GM23248 (cell line): ENCODE data around the gene C4orf51. TPM values are rescaled to one million over a fixed set of nuclear protein-coding genes. Genes with fewer than 3 reads are reported as not detected.

Experiments used
- DNase-seq: peaks from one replicate; pipeline ENCODE4 v3.0.0-alpha.2; 2015
- H2AFZ ChIP-seq: fragments of 200-600 bp; sonication (generic); 2 replicates; pipeline ENCODE4 v1.6.1; 2016; ENCODE audit warnings: antibody characterized with exemption
- H3F3A ChIP-seq: fragments of 200-600 bp; sonication (generic); 2 replicates; pipeline ENCODE4 v1.6.1; 2016; ENCODE audit warnings: mild to moderate bottlenecking, antibody characterized with exemption, mixed run types; ENCODE audit not compliant: insufficient read depth
- H3K27ac ChIP-seq: fragments of 200-600 bp; sonication (generic); 2 replicates; pipeline ENCODE4 v1.5.1; 2016; ENCODE audit warnings: mild to moderate bottlenecking
- H3K27me3 ChIP-seq: fragments of 200-600 bp; sonication (generic); replicated peaks from 2 replicates; pipeline ENCODE4 v1.6.1; 2016; ENCODE audit warnings: mild to moderate bottlenecking; ENCODE audit not compliant: insufficient read depth
- H3K36me3 ChIP-seq: fragments of 200-600 bp; sonication (generic); 2 replicates; pipeline ENCODE4 v1.6.1; 2016; ENCODE audit warnings: low read depth, mild to moderate bottlenecking
- H3K4me1 ChIP-seq: fragments of 200-600 bp; sonication (generic); 2 replicates; pipeline ENCODE4 v1.6.1; 2016; ENCODE audit warnings: mild to moderate bottlenecking; ENCODE audit not compliant: insufficient read depth
- H3K4me2 ChIP-seq: fragments of 200-600 bp; sonication (generic); one replicate; pipeline ENCODE4 v1.6.1; 2016; ENCODE audit warnings: mild to moderate bottlenecking; ENCODE audit not compliant: unreplicated experiment
- H3K4me3 ChIP-seq: fragments of 200-600 bp; sonication (generic); 2 replicates; pipeline ENCODE4 v1.5.1; 2016; ENCODE audit warnings: mild to moderate bottlenecking
- H3K79me2 ChIP-seq: fragments of 200-600 bp; sonication (generic); 2 replicates; pipeline ENCODE4 v1.6.1; 2016; ENCODE audit warnings: mild to moderate bottlenecking; ENCODE audit not compliant: insufficient read depth
- H3K9ac ChIP-seq: fragments of 200-600 bp; sonication (generic); 2 replicates; pipeline ENCODE4 v1.6.1; 2016; ENCODE audit warnings: mild to moderate bottlenecking
- H3K9me2 ChIP-seq: fragments of 200-600 bp; sonication (generic); 2 replicates; pipeline ENCODE4 v1.6.1; 2016; ENCODE audit warnings: mixed run types, mild to moderate bottlenecking, moderate library complexity; ENCODE audit not compliant: insufficient read depth
- H3K9me3 ChIP-seq: fragments of 200-600 bp; sonication (generic); one replicate; pipeline ENCODE4 v1.6.1; 2017; ENCODE audit warnings: low read depth
- H4K20me1 ChIP-seq: fragments of 200-600 bp; sonication (generic); 2 replicates; pipeline ENCODE4 v1.6.0; 2016; ENCODE audit not compliant: insufficient read depth
- EZH2 ChIP-seq: fragments of 200-600 bp; sonication (generic); IDR thresholded peaks from 2 replicates; pipeline ENCODE4 v1.6.1; 2018; ENCODE audit warnings: antibody characterized with exemption, mild to moderate bottlenecking; ENCODE audit not compliant: insufficient read depth, poor library complexity, severe bottlenecking
- EZH2phosphoT487 ChIP-seq: fragments of 200-600 bp; sonication (generic); IDR thresholded peaks from 2 replicates; pipeline ENCODE4 v1.6.1; 2018; ENCODE audit warnings: antibody characterized with exemption, moderate library complexity, mild to moderate bottlenecking, low read depth; ENCODE audit not compliant: insufficient read depth
- WGBS, 2 experiments: methylation state at CpG; one replicate each; pipeline ENCODE4 v1.1.6; 2015 to 2017; ENCODE audit warnings: low lambda C conversion rate in 2 of 2, low coverage in 1 of 2; ENCODE audit errors: missing lambda C conversion rate in 2 of 2; 5-methylcytosine and 5-hydroxymethylcytosine counted together
- in situ Hi-C: fragments of 300-500 bp; cut with MboI; formaldehyde crosslinking; loops from 2 replicates; pipeline ENCODE4 v1.15.0; 2020
- polyA plus RNA-seq: library from polyadenylated mRNA; unstranded; fragments of >200 nt; fragmentation: Nextera tagmentation; extraction: Ambion mirVana; gene quantifications from 2 replicates; pipeline ENCODE4 v1.2.1, GENCODE V29; 2016
- total RNA-seq: library from RNA; depleted of rRNA; stranded (reverse); fragments of >200 nt; shearing (Covaris generic); gene quantifications from 2 replicates; pipeline ENCODE4 v1.2.3, GENCODE V29; 2014

Gene C4orf51
- total and polyA plus RNA-seq, 2 experiments from 2014 or later: not detected

- TF ChIP-seq EZH2phosphoT487 (no peak), EZH2 (no peak)
- peaks cover 15% of the 10 kb centered on the region; the same call in 1 of the 2 replicates for H3K36me3 ChIP-seq
- no peaks in the 10 kb centered on the region for H3K27me3 ChIP-seq
- no peak overlapping the region for H3K4me2 ChIP-seq
- H4K20me1 ChIP-seq: no peaks in the 10 kb centered on the region
- 100% methylated on average over 1 of the region's 1 CpG for WGBS, 2 experiments
- no peaks in the 10 kb centered on the region for H3K9me3 ChIP-seq
- DNase-seq: no peak
- no peaks in the 10 kb centered on the region for H3F3A ChIP-seq
- H3K9me2 ChIP-seq: no peaks in the 10 kb centered on the region
- H2AFZ ChIP-seq: no peak overlapping the region
- no peak overlapping the region for H3K9ac ChIP-seq
- H3K79me2 ChIP-seq: no peaks in the 10 kb centered on the region
- H3K4me3 ChIP-seq: no peak overlapping the region
- H3K27ac ChIP-seq: no peak overlapping the region
- in situ Hi-C loops: no loop called here
- H3K4me1 ChIP-seq: 0 out of 2 replicates have a peak, but pooled peaks cover 4% of the 10 kb centered on the region
These were observed 77.2 kb downstream of the C4orf51 start for GRCh38 chr4:145757188-145757587.

- Histone ChIP-seq H2AFZ (no peak overlapping the region), H3K9me3 (no peaks in the 10 kb centered on the region), H3K4me3 (no peak overlapping the region), H3K4me1 (0 out of 2 replicates have a peak, but pooled peaks cover 4% of the 10 kb centered on the region), H4K20me1 (no peaks in the 10 kb centered on the region), H3K9ac (no peak overlapping the region), H3F3A (no peaks in the 10 kb centered on the region), H3K4me2 (no peak overlapping the region), H3K27me3 (no peaks in the 10 kb centered on the region), H3K27ac (no peak overlapping the region), H3K79me2 (no peaks in the 10 kb centered on the region), H3K9me2 (no peaks in the 10 kb centered on the region), H3K36me3 (peaks cover 25% of the 10 kb centered on the region; the same call in 1 of the 2 replicates)
- in situ Hi-C loops: no loop called here
- TF ChIP-seq EZH2phosphoT487 (no peak), EZH2 (no peak)
- DNase-seq: no peak
- 89 to 91% methylated on average over 8 of the region's 8 CpGs for WGBS, 2 experiments
These were observed 80.2 kb downstream of the C4orf51 start for GRCh38 chr4:145760176-145760575.

GRCh38 chr4:145760961-145761929 lies 81.3 kb downstream of the C4orf51 start:
- no peaks in the 10 kb centered on the region for H4K20me1 ChIP-seq
- no peak overlapping the region for H2AFZ ChIP-seq
- no peak overlapping the region for H3K9ac ChIP-seq
- no peaks in the 10 kb centered on the region for H3K79me2 ChIP-seq
- DNase-seq: no peak
- no peaks in the 10 kb centered on the region for H3F3A ChIP-seq
- 96 to 97% methylated on average over 46 to 48 of the region's 49 CpGs for WGBS, 2 experiments
- no peak overlapping the region for H3K4me3 ChIP-seq
- no peaks in the 10 kb centered on the region for H3K27me3 ChIP-seq
- H3K4me2 ChIP-seq: no peak overlapping the region
- H3K4me1 ChIP-seq: no peaks in the 10 kb centered on the region
- H3K9me3 ChIP-seq: no peaks in the 10 kb centered on the region
- in situ Hi-C loops: no loop called here
- peaks cover 25% of the 10 kb centered on the region; the same call in 1 of the 2 replicates for H3K36me3 ChIP-seq
- no peak overlapping the region for H3K27ac ChIP-seq
- H3K9me2 ChIP-seq: no peaks in the 10 kb centered on the region
- TF ChIP-seq EZH2 (no peak), EZH2phosphoT487 (no peak)

GRCh38 chr4:145762719-145763118 lies 82.8 kb downstream of the C4orf51 start:
- Histone ChIP-seq H3K36me3 (peaks cover 33% of the 10 kb centered on the region; the same call in 1 of the 2 replicates), H3K27me3 (no peaks in the 10 kb centered on the region), H4K20me1 (no peaks in the 10 kb centered on the region), H3K4me2 (no peak overlapping the region), H3K9ac (no peak overlapping the region), H3K4me1 (no peaks in the 10 kb centered on the region), H3K4me3 (no peak overlapping the region), H3K9me2 (no peaks in the 10 kb centered on the region), H3K27ac (no peak overlapping the region), H2AFZ (no peak overlapping the region), H3F3A (no peaks in the 10 kb centered on the region), H3K9me3 (no peaks in the 10 kb centered on the region), H3K79me2 (no peaks in the 10 kb centered on the region)
- in situ Hi-C loops: no loop called here
- no peak for TF ChIP-seq EZH2phosphoT487
- TF ChIP-seq EZH2: no peak
- WGBS, 2 experiments: 91 to 92% methylated on average over 8 of the region's 8 CpGs
- DNase-seq: no peak
